NCI-H1694 (cell line): ENCODE data around the gene SH3PXD2A.
A peak's percentile ranks its signal among the peaks of the same experiment; 100 is the strongest.
"Not testable (repeated sequence)": the region's sequence is repeated elsewhere in the genome, so short reads cannot be mapped to it uniquely, and the experiment has no call there.

Experiments
- DNase-seq: peaks from one replicate; lab custom pipeline; 2025; lab: John Stamatoyannopoulos, UW

SH3PXD2A gene

DNA sequence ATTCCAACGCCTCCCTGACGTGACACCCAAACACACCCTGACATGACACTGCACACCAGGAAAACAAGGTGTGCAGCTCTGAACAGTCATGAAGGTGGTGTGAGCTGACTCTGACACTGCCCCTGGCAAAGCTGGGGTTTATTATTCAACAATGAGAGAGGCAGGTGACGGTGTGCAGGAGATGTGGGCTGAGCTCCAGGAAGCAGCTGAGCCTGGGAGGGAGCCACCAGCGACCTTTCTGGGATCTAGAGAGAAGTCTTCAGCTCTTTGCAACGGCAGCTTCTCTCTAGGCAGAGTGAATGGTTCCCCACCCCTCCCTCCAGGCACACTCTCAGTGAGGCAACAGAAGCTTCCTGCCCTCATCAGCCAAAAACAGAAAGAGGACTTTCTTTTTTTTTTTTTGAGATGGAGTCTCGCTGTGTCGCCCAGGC, 65.6 kb downstream of the SH3PXD2A start:
- no peak for DNase-seq

GRCh38 chr10:103789161-103789560, 66.2 kb downstream of the SH3PXD2A start:
- DNase-seq, result no peak

- no peak for DNase-seq
Measured at GRCh38 chr10:103787331-103787730, 68.0 kb downstream of the SH3PXD2A start.

GRCh38 chr10:103786020-103786419, 69.4 kb downstream of the SH3PXD2A start:
- DNase-seq, result no peak

- no peak for DNase-seq
Measured at GRCh38 chr10:103784723-103785418, 70.5 kb downstream of the SH3PXD2A start.

- DNase-seq, result no peak
Measured at GRCh38 chr10:103784089-103784488, 71.3 kb downstream of the SH3PXD2A start.

GRCh38 chr10:103783681-103784080, 71.7 kb downstream of the SH3PXD2A start:
- peak; percentile 36 for DNase-seq

DNA sequence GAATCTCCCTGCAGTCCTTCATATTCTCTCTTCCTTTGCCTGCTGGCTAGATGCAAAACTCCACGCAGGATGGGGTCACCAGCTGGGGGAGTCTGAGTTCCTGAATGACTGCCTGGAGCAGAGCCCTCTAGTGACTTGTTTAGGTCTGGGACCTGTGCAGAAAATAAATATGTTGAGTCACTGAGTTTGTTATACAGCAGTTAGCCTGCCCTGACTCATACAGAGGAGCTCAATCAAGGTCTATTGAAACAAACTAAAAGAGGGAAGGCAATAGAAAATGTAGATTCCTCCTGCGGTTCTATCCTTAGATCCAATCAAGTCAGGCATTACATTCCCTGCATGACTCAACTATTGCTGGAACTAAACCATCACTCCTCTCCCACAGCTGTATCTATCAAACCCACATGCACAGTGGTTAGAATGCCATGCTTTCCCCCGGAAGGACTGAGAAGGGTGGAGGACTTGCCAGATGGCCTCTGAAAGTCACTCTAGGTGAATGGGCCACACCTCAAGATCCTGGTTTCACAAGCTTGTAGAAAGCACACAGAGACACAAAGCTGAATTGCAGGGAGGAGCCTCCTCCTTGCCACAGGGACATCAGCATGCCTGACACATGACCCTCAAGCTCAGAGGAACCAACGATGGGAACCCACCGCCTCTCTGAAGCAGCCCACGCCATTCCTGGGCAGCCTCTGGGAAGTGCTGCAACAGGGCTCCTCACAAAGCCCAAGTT, 73.9 kb downstream of the SH3PXD2A start:
- DNase-seq, result no peak

DNA sequence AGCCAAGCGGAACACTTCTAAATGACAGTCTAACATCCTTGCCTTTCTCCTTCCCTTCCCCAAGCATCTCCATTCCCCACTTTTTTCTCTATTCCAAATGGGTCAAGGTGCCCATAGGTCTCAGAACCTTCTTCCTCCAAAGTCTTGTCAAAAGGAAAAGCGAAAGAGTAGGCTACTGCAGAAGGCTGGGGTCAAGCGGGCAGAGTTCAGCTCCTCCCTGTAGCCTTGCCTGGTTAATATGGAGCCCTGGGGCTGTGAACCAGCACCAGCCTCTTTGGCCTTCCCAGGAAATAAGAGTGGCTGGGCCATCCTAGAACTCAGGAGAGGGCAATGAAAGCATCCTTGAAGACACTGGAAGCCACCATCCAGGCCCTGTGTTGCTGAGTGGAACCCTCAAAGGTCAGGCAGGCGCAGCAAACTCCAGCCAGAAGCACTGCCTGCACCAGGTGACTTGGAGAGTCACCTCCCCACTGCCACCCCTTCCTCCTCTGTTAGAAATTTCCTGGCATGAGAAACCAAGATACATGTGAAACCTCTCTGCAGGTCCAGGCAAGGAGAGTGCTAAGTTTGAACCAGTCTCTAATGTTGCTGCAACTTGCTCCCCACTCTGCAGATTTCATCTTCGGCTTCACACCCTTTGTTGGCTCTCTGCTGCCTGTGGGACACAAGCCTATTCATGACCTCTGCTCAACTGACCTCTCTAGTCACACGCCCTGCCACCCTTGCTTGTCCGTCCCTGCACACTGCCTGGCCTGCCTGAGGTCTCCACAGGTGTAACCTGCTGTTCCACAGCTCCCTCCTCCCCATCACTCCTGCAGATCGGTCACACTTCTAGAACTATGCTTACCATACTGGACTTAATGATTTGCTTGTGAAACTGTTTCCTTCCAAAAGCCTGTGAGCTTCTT, 74.9 kb downstream of the SH3PXD2A start:
- no peak for DNase-seq

- DNase-seq, result no peak
Measured at GRCh38 chr10:103778358-103779139, 76.8 kb downstream of the SH3PXD2A start.

DNA sequence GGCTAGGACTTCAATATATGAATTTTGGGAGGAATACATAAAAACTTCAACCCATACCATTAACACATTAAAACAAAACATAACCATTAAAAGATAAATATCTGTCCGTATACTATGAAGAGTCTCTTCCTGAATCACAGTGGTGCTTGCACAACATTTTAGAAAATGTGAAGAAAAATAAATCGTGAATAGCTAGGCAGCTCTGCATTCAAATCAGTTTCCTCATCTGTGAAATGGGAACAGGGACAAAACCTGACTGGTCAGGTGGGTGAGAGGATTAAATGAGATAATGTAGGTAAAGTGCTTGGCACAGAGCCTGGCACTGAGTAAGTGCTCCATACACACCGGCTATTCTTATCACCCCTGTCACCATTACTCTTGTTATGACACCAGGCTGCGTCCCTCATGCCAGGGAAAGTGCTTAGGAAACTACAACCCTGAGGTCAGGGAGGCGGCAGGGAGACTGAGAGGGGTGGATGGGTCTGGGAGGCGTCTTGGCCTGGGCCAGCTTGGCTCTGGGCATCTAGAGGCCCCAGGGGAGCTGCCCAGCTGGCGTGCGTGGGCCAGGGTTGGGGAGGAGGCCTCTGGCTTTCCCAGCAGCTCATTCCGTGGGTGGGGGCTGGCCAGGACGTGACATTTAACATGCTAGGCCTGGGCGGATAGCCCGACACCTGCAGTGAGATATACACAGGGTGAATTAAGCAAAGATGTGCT, 78.3 kb downstream of the SH3PXD2A start:
- no peak for DNase-seq

DNA sequence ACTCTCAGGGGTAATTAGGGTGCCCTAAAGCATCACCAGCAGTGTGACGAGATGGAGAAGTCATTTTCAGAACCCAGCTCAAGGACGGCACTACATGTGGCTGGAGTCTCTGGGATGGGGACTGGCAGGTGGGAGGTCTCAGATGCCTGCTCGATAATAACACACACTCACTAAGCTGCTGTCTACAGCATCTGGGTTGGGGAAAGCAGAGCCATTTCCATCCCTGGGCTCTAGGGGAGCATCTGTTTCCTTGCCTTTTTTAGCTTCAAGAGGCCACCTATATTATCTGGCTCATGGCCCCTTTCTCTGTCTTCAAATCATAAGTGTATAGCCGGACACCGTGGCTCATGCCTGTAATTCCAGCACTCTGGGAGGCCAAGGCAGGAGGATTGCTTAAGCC, 79.6 kb downstream of the SH3PXD2A start:
- peak; percentile 16 for DNase-seq

GRCh38 chr10:103772846-103773245, 82.5 kb downstream of the SH3PXD2A start:
- DNase-seq, result not testable (repeated sequence)

GRCh38 chr10:103772096-103772845, 83.1 kb downstream of the SH3PXD2A start:
- DNase-seq, result peak; percentile 24

DNA sequence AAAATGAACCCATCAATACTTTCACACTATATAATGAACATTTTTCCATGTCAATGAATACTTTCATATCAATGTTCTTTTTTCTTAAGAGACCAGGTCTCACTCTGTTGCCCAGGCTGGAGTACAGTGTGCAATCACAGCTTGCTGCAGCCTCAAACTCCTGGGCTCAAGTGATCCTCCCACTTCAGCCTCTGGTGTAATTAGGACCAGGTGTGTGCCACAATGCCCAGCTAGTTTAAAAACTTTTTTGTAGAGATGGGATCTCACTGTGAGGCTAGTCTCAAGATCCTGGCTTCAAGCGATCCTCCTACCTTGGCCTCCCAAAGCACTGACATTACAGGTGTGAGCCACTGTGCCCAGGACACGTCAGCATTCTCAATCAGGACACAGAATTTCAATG, 85.2 kb downstream of the SH3PXD2A start:
- DNase-seq, result no peak

DNA sequence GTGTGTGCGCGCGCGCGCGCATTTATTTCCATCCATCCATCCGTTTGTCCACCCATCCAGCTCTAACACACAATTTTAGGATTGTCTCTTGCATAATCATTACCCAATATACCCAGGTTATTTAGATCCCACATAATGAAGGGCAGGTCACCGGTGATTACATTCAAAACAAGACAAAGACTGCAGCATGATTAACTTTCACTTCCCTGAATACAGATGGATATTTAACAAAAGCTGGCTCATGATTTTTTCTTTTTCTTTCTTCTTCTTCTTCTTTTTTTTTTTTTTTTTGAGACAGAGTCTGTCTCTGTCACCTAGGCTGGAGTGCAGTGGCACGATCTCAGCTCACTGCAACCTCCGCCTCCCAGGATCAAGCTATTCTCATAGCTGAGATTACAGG, 86.2 kb downstream of the SH3PXD2A start:
- DNase-seq, result no peak

GRCh38 chr10:103768345-103768744, 87.0 kb downstream of the SH3PXD2A start:
- no peak for DNase-seq

- no peak for DNase-seq
Measured at GRCh38 chr10:103767756-103768155, 87.6 kb downstream of the SH3PXD2A start.

DNA sequence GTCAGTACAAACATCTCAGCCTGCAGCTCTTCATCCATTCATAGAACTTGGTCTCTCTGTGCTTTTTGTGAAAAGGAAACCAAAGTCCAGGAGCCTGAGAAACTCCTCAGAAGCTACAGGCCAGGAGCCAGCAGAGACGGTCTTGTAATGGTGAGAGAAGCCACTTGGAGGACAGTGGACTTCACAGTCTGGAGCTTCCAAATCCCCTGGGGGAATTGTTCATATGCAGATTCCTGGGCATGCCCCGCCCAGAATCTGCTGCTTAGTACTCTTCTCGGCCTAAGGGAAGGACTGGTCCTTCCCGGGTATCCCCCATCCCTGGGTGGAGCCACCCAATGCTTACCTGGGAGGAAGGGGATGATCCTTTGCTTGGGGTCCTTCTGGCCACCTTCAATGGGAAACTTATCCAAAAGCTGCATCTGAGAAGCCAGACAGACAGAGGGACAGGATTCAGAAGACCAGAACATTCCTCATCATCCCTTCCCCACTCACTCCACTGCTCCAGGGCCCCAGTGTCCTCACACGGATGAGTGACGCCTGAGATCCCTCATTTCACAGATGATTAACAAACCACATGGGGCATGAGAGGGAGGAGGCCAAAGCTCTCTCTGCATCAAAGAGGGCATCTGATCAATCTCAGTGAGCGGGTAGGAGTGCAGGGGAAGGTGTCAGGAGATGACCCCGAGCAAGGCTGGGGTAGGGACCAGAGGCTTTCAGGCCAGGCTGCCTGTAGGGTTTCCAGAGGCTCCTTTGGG, 88.4 kb downstream of the SH3PXD2A start:
- DNase-seq, result no peak

GRCh38 chr10:103765981-103766380, 89.4 kb downstream of the SH3PXD2A start:
- no peak for DNase-seq
